Endothelial cell (in vitro differentiated cells): ENCODE results near the gene PIP5K1B. TPM values are rescaled to one million over a fixed set of nuclear protein-coding genes. Genes with fewer than 3 reads are reported as not detected.
A peak's percentile ranks its signal among the peaks of the same experiment; 100 is the strongest.

Experiments
- DNase-seq: peaks from one replicate; pipeline ENCODE4 v3.0.0; 2021; ENCODE audit warnings: low spot score
- H3K27ac Mint-ChIP-seq: one replicate; pipeline ENCODE4 v1.8.0; 2021; ENCODE audit warnings: mixed read lengths, inconsistent platforms; ENCODE audit not compliant: unreplicated experiment
- H3K27me3 Mint-ChIP-seq: one replicate; pipeline ENCODE4 v1.8.0; 2021; ENCODE audit warnings: mild to moderate bottlenecking, moderate library complexity, mixed read lengths, inconsistent platforms; ENCODE audit not compliant: unreplicated experiment
- H3K36me3 Mint-ChIP-seq: one replicate; pipeline ENCODE4 v1.8.0; 2021; ENCODE audit warnings: mild to moderate bottlenecking, low read depth, mixed read lengths, inconsistent platforms; ENCODE audit not compliant: unreplicated experiment
- H3K4me1 Mint-ChIP-seq: one replicate; pipeline ENCODE4 v1.8.0; 2021; ENCODE audit warnings: mild to moderate bottlenecking, mixed read lengths, inconsistent platforms; ENCODE audit not compliant: unreplicated experiment
- H3K4me3 Mint-ChIP-seq: one replicate; pipeline ENCODE4 v1.8.0; 2021; ENCODE audit warnings: mild to moderate bottlenecking, mixed read lengths, inconsistent platforms; ENCODE audit not compliant: unreplicated experiment
- H3K9me3 Mint-ChIP-seq: one replicate; pipeline ENCODE4 v1.8.0; 2021; ENCODE audit warnings: mixed read lengths, inconsistent platforms; ENCODE audit not compliant: unreplicated experiment
- total RNA-seq: library from RNA; stranded (reverse); fragmentation: NEBNext Ultra II Directional; extraction: Animal tissue kit (Norgen Biotek cat#: 25700); gene quantifications from one replicate; pipeline ENCODE4 v1.2.1, GENCODE V29; 2021; ENCODE audit not compliant: unreplicated experiment
- TF ChIP-seq, protein P1 (sequence below): fragments of 200-600 bp; sonication (generic); IDR thresholded peaks from one replicate; pipeline ENCODE4 v1.5.0; 2021; ENCODE audit warnings: antibody characterized with exemption; ENCODE audit not compliant: unreplicated experiment

PIP5K1B gene
- total RNA-seq, 1 donor from 2014 or later: 1.8 TPM

DNA sequence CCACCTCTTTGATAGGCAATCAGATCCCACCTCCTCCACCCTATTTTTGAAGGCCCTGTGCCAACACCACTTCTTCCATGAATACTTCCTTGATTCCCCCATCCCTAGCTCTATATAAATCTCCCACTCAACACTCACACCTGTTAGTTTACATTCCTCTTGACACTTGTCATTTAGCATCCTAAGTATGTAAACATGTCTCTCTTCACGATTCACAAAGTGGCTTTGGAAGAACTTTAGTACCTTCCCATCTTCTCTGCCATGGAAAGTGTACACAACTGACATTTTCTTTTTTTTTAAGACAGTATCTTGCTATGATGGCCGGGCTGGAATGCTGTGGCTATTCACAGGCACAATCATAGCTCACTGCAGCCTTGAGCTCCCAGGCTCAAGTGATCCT lies 329.0 kb downstream of the PIP5K1B start:
- H3K27ac Mint-ChIP-seq: no peak overlapping the region
- TF ChIP-seq, protein P1, sequence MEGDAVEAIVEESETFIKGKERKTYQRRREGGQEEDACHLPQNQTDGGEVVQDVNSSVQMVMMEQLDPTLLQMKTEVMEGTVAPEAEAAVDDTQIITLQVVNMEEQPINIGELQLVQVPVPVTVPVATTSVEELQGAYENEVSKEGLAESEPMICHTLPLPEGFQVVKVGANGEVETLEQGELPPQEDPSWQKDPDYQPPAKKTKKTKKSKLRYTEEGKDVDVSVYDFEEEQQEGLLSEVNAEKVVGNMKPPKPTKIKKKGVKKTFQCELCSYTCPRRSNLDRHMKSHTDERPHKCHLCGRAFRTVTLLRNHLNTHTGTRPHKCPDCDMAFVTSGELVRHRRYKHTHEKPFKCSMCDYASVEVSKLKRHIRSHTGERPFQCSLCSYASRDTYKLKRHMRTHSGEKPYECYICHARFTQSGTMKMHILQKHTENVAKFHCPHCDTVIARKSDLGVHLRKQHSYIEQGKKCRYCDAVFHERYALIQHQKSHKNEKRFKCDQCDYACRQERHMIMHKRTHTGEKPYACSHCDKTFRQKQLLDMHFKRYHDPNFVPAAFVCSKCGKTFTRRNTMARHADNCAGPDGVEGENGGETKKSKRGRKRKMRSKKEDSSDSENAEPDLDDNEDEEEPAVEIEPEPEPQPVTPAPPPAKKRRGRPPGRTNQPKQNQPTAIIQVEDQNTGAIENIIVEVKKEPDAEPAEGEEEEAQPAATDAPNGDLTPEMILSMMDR: no peak
- H3K9me3 Mint-ChIP-seq: no peaks in the 10 kb centered on the region
- H3K4me1 Mint-ChIP-seq: peaks cover 5% of the 10 kb centered on the region
- peaks cover 6% of the 10 kb centered on the region for H3K27me3 Mint-ChIP-seq
- no peaks in the 10 kb centered on the region for H3K36me3 Mint-ChIP-seq
- DNase-seq: no peak
- no peak overlapping the region for H3K4me3 Mint-ChIP-seq

DNA sequence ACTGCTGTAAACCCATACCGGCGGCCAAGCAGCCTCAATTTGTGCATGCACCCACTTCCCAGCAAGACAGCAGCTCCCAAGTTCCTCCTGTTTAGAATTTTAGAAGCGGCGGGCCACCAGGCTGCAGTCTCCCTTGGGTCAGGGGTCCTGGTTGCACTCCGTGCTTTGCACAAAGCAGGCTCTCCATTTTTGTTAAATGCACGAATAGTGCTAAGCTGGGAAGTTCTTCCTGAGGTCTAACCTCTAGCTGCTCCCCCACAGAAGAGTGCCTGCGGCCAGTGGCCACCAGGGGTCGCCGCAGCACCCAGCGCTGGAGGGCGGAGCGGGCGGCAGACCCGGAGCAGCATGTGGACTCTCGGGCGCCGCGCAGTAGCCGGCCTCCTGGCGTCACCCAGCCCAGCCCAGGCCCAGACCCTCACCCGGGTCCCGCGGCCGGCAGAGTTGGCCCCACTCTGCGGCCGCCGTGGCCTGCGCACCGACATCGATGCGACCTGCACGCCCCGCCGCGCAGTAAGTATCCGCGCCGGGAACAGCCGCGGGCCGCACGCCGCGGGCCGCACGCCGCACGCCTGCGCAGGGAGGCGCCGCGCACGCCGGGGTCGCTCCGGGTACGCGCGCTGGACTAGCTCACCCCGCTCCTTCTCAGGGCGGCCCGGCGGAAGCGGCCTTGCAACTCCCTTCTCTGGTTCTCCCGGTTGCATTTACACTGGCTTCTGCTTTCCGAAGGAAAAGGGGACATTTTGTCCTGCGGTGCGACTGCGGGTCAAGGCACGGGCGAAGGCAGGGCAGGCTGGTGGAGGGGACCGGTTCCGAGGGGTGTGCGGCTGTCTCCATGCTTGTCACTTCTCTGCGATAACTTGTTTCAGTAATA lies 330.6 kb downstream of the PIP5K1B start, which contains the start of gene FXN:
FXN (plus strand) TSS at position 315 of the 871 bp plus-strand sequence; CDS start at position 346, 31 bp downstream.
- Mint-ChIP-seq H3K27me3 (peaks cover 6% of the 10 kb centered on the region), H3K9me3 (no peaks in the 10 kb centered on the region), H3K4me1 (peaks cover 5% of the 10 kb centered on the region), H3K36me3 (no peaks in the 10 kb centered on the region), H3K27ac (peak within 1 kb of the TSS; percentile 86), H3K4me3 (peak within 1 kb of the TSS; percentile 91)
- DNase-seq: peak; percentile 89
- TF ChIP-seq, protein P1: peak; percentile 97

DNA sequence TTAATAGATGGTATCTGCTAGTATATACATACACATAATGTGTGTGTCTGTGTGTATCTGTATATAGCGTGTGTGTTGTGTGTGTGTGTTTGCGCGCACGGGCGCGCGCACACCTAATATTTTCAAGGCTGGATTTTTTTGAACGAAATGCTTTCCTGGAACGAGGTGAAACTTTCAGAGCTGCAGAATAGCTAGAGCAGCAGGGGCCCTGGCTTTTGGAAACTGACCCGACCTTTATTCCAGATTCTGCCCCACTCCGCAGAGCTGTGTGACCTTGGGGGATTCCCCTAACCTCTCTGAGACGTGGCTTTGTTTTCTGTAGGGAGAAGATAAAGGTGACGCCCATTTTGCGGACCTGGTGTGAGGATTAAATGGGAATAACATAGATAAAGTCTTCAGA lies 331.3 kb downstream of the PIP5K1B start:
- Mint-ChIP-seq H3K4me1 (peaks cover 5% of the 10 kb centered on the region), H3K36me3 (no peaks in the 10 kb centered on the region), H3K27ac (peak overlapping the region; percentile 86), H3K9me3 (no peaks in the 10 kb centered on the region), H3K27me3 (peaks cover 6% of the 10 kb centered on the region), H3K4me3 (peak overlapping the region; percentile 91)
- TF ChIP-seq, protein P1: no peak
- no peak for DNase-seq

DNA sequence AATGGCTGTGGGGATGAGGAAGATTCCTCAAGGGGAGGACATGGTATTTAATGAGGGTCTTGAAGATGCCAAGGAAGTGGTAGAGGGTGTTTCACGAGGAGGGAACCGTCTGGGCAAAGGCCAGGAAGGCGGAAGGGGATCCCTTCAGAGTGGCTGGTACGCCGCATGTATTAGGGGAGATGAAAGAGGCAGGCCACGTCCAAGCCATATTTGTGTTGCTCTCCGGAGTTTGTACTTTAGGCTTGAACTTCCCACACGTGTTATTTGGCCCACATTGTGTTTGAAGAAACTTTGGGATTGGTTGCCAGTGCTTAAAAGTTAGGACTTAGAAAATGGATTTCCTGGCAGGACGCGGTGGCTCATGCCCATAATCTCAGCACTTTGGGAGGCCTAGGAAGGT lies 331.8 kb downstream of the PIP5K1B start:
- no peaks in the 10 kb centered on the region for H3K36me3 Mint-ChIP-seq
- peaks cover 5% of the 10 kb centered on the region for H3K4me1 Mint-ChIP-seq
- DNase-seq: no peak
- no peaks in the 10 kb centered on the region for H3K9me3 Mint-ChIP-seq
- H3K27me3 Mint-ChIP-seq: peaks cover 6% of the 10 kb centered on the region
- peak overlapping the region; percentile 91 for H3K4me3 Mint-ChIP-seq
- TF ChIP-seq, protein P1: no peak
- H3K27ac Mint-ChIP-seq: peak overlapping the region; percentile 44

DNA sequence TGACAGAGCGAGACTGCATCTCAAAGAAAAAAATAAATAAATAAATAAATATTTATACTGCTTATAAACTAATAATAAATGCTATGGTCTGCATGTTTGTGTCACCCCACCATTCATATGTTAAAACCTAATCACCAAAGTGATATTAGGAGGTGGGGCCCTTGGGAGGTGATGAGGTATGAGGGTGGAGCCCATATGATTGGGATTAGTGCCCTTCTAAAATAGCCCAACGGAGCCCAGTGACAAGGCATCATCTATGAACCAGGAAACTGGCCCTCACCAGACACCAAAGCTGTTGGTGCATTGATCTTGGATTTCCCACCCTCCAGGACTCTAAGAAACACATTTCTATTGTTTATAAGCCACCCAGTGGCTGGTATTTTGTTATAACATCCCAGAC lies 335.6 kb downstream of the PIP5K1B start:
- no peak for DNase-seq
- Mint-ChIP-seq H3K9me3 (no peaks in the 10 kb centered on the region), H3K36me3 (no peaks in the 10 kb centered on the region), H3K27ac (no peak overlapping the region), H3K27me3 (peaks cover 6% of the 10 kb centered on the region), H3K4me3 (no peak overlapping the region), H3K4me1 (peaks cover 16% of the 10 kb centered on the region)
- TF ChIP-seq, protein P1: no peak
